22Rv1 (cell line): ENCODE measurements around the gene PIGB.
A peak's percentile ranks its signal among the peaks of the same experiment; 100 is the strongest.
"Not testable (repeated sequence)": the region's sequence is repeated elsewhere in the genome, so short reads cannot be mapped to it uniquely, and the experiment has no call there.

ENCODE experiments used
- H3K27ac ChIP-seq: fragments of 450-650 bp; 2 replicates; pipeline ENCODE4 v1.5.1; 2017
- CTCF ChIP-seq: fragments of 450-650 bp; IDR thresholded peaks from 2 replicates; pipeline ENCODE4 v1.5.1; 2017; ENCODE audit warnings: mild to moderate bottlenecking
- ZFX ChIP-seq: fragments of 450-650 bp; IDR thresholded peaks from 2 replicates; pipeline ENCODE4 v1.6.1; 2017; ENCODE audit warnings: antibody characterized with exemption, borderline replicate concordance

PIGB gene

GRCh38 chr15:55318588-55319494, at the start of gene PIGB, which contains the start of gene PIGBOS1:
Gene PIGB, plus strand, starts transcription at chr15:55319222. Its CDS starts 29 bp downstream, at chr15:55319251.
Gene PIGBOS1, minus strand, starts transcription at chr15:55319123. Its CDS starts 1,331 bp downstream, at chr15:55317792.
- peak within 1 kb of the TSS; percentile 84 for H3K27ac ChIP-seq
- TF ChIP-seq ZFX: no peak
- TF ChIP-seq CTCF: no peak

DNA sequence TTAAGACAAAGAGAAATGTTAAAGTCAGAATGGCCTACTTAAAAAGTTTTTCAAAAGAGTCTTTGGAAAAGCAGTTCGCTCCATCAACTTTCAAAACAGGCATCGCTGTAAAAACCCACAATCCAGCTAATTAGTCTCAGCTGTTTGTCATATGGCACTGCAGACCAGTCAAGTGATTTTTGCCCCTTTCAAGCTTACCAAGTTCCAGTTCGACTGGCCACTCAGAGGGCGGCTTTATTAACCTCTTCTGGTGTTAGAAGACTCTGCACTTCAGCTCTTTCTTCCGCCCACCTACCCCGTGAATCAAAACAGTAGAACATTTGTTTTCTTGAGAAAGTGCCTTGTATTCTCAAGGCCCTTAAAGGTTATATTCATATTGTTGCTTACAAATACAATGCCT, 48.7 kb upstream of the PIGB start:
- TF ChIP-seq ZFX (no peak), CTCF (no peak)
- no peak overlapping the region for H3K27ac ChIP-seq

DNA sequence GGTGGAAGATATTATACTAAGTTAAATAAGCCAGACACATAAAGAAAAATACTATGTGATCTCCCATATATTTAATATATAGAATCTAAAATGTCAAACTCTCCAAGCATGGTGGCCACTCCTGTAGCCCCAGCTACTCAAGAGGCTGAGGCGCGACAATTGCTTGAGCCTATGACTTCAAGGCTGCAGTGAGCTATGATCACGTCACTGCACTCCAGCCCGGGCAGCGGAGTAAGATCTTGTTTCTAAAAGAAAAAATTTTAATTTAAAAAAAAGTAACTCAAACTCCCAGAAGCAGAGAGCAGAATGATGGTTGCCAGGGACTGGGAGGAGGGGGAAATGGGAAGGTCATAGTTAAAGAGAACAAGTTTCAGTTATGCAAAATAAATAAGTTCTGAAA, 42.7 kb upstream of the PIGB start:
- no peak overlapping the region for H3K27ac ChIP-seq
- no peak for TF ChIP-seq ZFX
- no peak for TF ChIP-seq CTCF

GRCh38 chr15:55277116-55277564, 41.9 kb upstream of the PIGB start:
- no peak for TF ChIP-seq ZFX
- no peak for TF ChIP-seq CTCF
- no peak overlapping the region for H3K27ac ChIP-seq

DNA sequence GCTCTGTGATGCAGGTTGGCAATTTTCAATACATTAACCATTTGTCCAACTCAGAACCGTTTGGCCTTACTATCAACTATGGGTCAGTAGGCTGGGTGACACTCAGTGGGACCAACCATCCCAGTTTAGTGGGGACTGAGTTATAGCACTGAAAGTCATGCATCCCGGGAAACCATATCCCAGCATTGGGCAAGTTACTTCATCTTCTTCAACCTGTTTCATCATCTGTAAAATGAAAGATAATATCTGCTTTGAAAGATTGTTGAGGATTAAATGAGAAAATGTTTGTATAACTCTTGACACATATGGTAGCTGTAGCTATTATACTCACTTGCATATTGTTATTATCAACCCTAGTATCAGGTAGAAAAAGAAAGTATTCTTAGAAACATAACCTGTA, 41.3 kb upstream of the PIGB start:
- TF ChIP-seq CTCF: no peak
- TF ChIP-seq ZFX: no peak
- no peak overlapping the region for H3K27ac ChIP-seq

DNA sequence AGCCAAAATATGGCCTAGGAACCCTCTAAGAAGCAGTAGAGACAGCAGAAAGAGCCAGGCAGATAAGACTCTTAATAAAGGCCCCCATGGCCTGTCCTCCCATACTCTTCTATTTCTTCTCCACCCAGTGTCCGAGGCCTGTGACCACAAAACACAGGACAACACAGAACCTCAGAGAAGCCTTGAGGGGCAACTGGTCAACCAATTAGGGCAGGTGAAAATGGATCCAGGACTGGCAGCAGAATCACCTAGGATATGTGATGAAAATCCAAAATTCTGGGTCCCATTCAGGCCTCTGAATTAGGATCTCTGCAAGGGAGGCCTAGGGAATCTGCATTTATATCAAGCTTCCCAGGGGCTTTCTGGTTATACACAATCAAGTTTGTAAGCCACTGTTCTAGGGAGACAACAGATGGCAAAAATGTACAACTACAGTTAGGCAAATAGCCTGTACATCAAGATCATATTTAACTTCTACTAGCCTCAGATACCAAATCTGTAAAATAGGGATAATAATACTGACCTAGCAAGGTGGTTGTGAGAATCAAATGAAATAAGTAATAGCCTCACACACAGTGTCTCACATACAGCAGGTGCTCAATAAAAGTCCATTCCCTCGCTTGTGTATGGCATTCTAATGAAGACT, 39.8 kb upstream of the PIGB start:
- H3K27ac ChIP-seq: no peak overlapping the region
- TF ChIP-seq ZFX (no peak), CTCF (no peak)

- TF ChIP-seq CTCF (no peak), ZFX (no peak)
- no peak overlapping the region for H3K27ac ChIP-seq
These were observed 39.2 kb upstream of the PIGB start for GRCh38 chr15:55279746-55280351.

DNA sequence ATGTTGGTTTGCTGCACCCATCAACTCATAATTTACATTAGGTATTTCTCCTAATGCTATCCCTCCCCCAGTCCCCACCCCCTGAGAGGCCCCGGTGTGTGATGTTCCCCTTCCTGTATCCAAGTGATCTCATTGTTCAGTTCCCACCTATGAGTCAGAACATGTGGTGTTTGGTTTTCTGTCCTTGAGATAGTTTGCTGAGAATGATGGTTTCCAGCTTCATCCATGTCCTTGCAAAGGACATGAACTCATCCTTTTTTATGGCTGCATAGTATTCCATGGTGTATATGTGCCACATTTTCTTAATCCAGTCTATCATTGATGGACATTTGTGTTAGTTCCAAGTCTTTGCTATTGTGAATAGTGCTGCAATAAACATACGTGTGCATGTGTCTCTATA, 38.4 kb upstream of the PIGB start:
- H3K27ac ChIP-seq: not testable (repeated sequence)
